Astrocyte of the spinal cord (primary cell): Measurements from ENCODE around the gene PODN.

Experiments
- DNase-seq: peaks from one replicate; pipeline ENCODE4 v3.0.0; 2011; ENCODE audit warnings: low read depth, low spot score
- H3K4me3 ChIP-seq: 2 replicates; pipeline ENCODE4 v1.5.1; 2011; ENCODE audit warnings: low read depth, mild to moderate bottlenecking, low read length, moderate library complexity
- in situ Hi-C: cut with HindIII; loops from 2 replicates; pipeline ENCODE4 v1.10.0; 2017; ENCODE audit warnings: low sequenced_read_pairs
- TF ChIP-seq, protein P1 (sequence below): IDR thresholded peaks from 2 replicates; pipeline ENCODE4 v1.5.1; 2012; ENCODE audit warnings: low read depth, mild to moderate bottlenecking, low read length, inconsistent platforms

Gene PODN

GRCh38 chr1:53038566-53038965 lies 23.4 kb upstream of the PODN start:
- no peak for DNase-seq
- no peak overlapping the region for H3K4me3 ChIP-seq
- TF ChIP-seq, protein P1, sequence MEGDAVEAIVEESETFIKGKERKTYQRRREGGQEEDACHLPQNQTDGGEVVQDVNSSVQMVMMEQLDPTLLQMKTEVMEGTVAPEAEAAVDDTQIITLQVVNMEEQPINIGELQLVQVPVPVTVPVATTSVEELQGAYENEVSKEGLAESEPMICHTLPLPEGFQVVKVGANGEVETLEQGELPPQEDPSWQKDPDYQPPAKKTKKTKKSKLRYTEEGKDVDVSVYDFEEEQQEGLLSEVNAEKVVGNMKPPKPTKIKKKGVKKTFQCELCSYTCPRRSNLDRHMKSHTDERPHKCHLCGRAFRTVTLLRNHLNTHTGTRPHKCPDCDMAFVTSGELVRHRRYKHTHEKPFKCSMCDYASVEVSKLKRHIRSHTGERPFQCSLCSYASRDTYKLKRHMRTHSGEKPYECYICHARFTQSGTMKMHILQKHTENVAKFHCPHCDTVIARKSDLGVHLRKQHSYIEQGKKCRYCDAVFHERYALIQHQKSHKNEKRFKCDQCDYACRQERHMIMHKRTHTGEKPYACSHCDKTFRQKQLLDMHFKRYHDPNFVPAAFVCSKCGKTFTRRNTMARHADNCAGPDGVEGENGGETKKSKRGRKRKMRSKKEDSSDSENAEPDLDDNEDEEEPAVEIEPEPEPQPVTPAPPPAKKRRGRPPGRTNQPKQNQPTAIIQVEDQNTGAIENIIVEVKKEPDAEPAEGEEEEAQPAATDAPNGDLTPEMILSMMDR, result no peak
- in situ Hi-C loops, result no loop called here

GRCh38 chr1:53043271-53043670 lies 18.7 kb upstream of the PODN start:
- DNase-seq, result peak; percentile 64
- in situ Hi-C loops, result no loop called here
- TF ChIP-seq, protein P1, result no peak
- no peak overlapping the region for H3K4me3 ChIP-seq

DNA sequence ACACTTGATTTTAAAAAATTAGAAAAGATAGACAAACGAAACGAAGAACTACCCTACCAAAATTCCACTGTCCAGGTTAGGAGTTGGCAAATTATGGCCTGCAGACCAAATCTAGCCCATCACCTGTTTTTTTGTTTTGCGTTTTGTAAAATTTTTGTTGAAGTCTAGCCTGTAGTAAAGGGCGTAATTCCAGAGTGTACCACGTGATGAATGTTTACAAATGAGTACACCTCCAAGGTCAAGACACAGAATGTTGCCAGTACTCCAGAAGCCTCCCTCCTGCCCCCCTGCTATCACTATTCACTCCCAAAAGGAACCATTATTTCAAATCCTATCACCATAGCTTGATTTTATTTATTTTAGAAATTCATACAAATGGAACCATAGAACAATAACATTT lies 17.1 kb upstream of the PODN start:
- DNase-seq, result no peak
- H3K4me3 ChIP-seq, result no peak overlapping the region
- in situ Hi-C loops, result no loop called here
- TF ChIP-seq, protein P1, result no peak

DNA sequence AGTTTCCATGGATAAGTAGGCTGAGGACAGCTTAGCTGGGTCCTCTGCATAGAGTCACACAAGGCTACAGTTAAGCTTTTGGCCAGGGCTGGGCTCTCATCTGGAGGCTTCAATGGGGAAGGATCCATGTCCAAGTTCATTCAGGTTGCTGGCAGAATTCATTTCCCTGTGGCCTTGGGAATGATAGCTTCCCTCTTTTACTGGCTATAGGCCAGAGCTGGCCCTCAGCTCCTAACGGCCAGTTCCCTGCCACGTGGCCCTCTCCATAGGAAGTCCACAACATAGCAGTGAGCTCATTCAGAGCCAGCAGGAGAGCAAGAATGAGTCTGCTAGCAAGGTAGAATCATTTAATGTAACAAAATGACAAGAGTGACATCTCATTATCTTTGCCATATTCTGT lies 15.1 kb upstream of the PODN start:
- no peak overlapping the region for H3K4me3 ChIP-seq
- TF ChIP-seq, protein P1, result no peak
- in situ Hi-C loops, result no loop called here
- peak; percentile 89 for DNase-seq

DNA sequence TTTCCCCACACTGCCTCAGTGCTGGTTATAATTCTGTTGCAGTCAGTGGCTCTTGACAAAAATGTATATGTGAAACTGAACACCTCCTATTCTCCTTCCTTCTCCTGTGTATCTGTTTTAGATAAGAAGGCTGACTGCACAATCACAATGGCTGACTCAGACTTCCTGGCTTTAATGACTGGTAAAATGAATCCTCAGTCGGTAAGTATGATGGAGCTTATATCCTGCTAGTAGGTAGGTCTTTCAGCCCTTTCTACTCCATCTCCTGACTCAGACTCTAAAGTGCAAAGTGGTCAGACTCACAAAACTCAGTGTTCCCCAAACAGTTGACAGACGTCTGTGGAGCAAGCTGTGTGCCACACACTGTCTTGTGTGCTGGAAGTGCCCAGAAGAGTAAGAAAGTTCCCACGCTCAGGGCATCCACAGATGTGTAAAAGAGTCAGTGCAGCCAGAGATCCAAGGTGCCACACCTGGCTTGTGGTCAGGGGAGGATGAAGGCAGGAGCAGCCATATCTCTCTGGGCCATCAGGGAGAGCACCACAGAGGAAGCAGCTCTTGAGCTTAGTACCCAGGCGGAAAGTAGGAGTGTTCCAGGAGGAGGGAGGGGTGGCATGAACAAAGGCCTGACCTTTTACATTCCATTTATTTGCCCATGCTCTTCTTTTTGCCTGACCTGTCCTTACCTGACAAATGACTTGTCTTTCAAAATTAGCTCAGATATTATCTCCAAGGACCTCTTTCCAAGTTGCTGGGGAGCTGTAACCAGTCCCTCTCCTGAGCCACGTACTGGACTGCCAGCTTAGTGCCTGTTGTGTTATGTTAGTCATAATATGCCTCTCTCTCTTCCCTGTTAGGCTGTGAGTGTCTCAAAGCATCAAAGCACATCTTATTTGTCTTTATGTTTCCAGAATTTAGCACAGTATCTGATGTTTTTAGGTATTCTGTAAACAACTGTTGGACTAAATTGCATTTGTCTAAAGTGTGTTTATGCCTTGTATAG lies 14.0 kb upstream of the PODN start:
- in situ Hi-C loops, result no loop called here
- H3K4me3 ChIP-seq, result no peak overlapping the region
- TF ChIP-seq, protein P1, result no peak
- peak; percentile 88 for DNase-seq

GRCh38 chr1:53048960-53049573 lies 12.9 kb upstream of the PODN start:
- in situ Hi-C loops, result no loop called here
- no peak for DNase-seq
- H3K4me3 ChIP-seq, result no peak overlapping the region
- TF ChIP-seq, protein P1, result no peak
